ENCODE measurements around the gene ZNF546. TPM values are rescaled to one million over a fixed set of nuclear protein-coding genes. Genes with fewer than 3 reads are reported as not detected.
"Not testable (repeated sequence)": the region's sequence is repeated elsewhere in the genome, so short reads cannot be mapped to it uniquely, and the experiment has no call there.

The ZNF546 gene
- total and polyA plus RNA-seq, 2 donors (not counting 1 experiment from before 2014, with no cell fraction given): 1.8 to 15.7 TPM

GRCh38 chr19:40035996-40036395 is 39.1 kb downstream of the ZNF546 start:
- Mint-ChIP-seq H3K27ac (no peak overlapping the region), H3K4me3 (no peak overlapping the region), H3K4me1 (no peaks in the 10 kb centered on the region), H3K9me3 (ENCODE audit: insufficient read depth) (peaks cover 27% of the 10 kb centered on the region), H3K27me3 (no peaks in the 10 kb centered on the region)
- Histone ChIP-seq H3K79me2 (ENCODE audit: control insufficient read depth, insufficient read depth, low read length) (no peaks in the 10 kb centered on the region), H3K27me3 (replicated peaks in 1 of 4; ENCODE audit: control extremely low read depth in 1 of 4, control insufficient read depth in 3 of 4, insufficient read depth in 4 of 4, low read length in 3 of 4) (no peaks in the 10 kb centered on the region), H3K36me3 (replicated peaks in 1 of 2; ENCODE audit: control extremely low read depth in 1 of 2, control insufficient read depth in 1 of 2, extremely low read depth in 1 of 2, insufficient read depth in 2 of 2, low read length in 1 of 2) (peaks cover 0 to 3% of the 10 kb centered on the region in 2 experiments), H4K20me1 (ENCODE audit: control insufficient read depth, insufficient read depth, low read length, poor library complexity, severe bottlenecking) (no peaks in the 10 kb centered on the region), H3K4me2 (replicated peaks; ENCODE audit: low read depth, low read length, poor library complexity, severe bottlenecking) (no peak overlapping the region), H3K4me3 (ENCODE audit: control extremely low read depth in 1 of 5, extremely low read depth in 1 of 5, insufficient read depth in 1 of 5, low read depth in 2 of 5, low read length in 4 of 5) (no peak overlapping the region), H2AFZ (ENCODE audit: insufficient read depth, low read depth, low read length, poor library complexity, severe bottlenecking) (no peak overlapping the region), H3K4me1 (ENCODE audit: control insufficient read depth in 2 of 2, insufficient read depth in 2 of 2, low read length in 2 of 2) (no peaks in the 10 kb centered on the region), H3K9ac (ENCODE audit: low read length) (no peak overlapping the region), H3K9me3 (ENCODE audit: control extremely low read depth in 1 of 3, control insufficient read depth in 2 of 3, insufficient read depth in 1 of 3, low read length in 2 of 3) (peaks cover 20 to 61% (median 27%) of the 10 kb centered on the region in 3 donors), H3K27ac (ENCODE audit: low read length in 2 of 2) (no peak overlapping the region)
- WGBS (ENCODE audit: insufficient coverage): no CpG with 5 or more reads among the region's 4 CpGs
- TF ChIP-seq EZH2 (IDR thresholded peaks at IDR 0.05; ENCODE audit: borderline replicate concordance, insufficient read depth, low read depth, low read length, poor library complexity, severe bottlenecking): no peak
- no peak for TF ChIP-seq CTCF (IDR thresholded peaks at IDR 0.05)
- POLR2A ChIA-PET: no interaction called here
- intact Hi-C loops (cut with micrococcal nuclease): no loop called here
- CTCF ChIA-PET: no interaction called here
- DNase-seq (no peak), ATAC-seq (ENCODE audit: low read depth) (no peak)

GRCh38 chr19:40038047-40038446 is 41.2 kb downstream of the ZNF546 start:
- H3K27me3 Mint-ChIP-seq; H3K9ac ChIP-seq (ENCODE audit: low read length); intact Hi-C loops (cut with micrococcal nuclease); ATAC-seq (ENCODE audit: low read depth); POLR2A ChIA-PET; H2AFZ ChIP-seq (ENCODE audit: insufficient read depth, low read depth, low read length, poor library complexity, severe bottlenecking); H3K4me3 Mint-ChIP-seq; H4K20me1 ChIP-seq (ENCODE audit: control insufficient read depth, insufficient read depth, low read length, poor library complexity, severe bottlenecking); H3K27ac Mint-ChIP-seq; H3K4me1 ChIP-seq (ENCODE audit: control insufficient read depth in 2 of 2, insufficient read depth in 2 of 2, low read length in 2 of 2); H3K27ac ChIP-seq (ENCODE audit: low read length in 2 of 2); H3K4me1 Mint-ChIP-seq; H3K79me2 ChIP-seq (ENCODE audit: control insufficient read depth, insufficient read depth, low read length); H3K4me2 ChIP-seq (replicated peaks; ENCODE audit: low read depth, low read length, poor library complexity, severe bottlenecking); H3K4me3 ChIP-seq (ENCODE audit: control extremely low read depth in 1 of 5, extremely low read depth in 1 of 5, insufficient read depth in 1 of 5, low read depth in 2 of 5, low read length in 4 of 5); H3K27me3 ChIP-seq (replicated peaks in 1 of 4; ENCODE audit: control extremely low read depth in 1 of 4, control insufficient read depth in 3 of 4, insufficient read depth in 4 of 4, low read length in 3 of 4); DNase-seq; H3K36me3 ChIP-seq (replicated peaks in 1 of 2; ENCODE audit: control extremely low read depth in 1 of 2, control insufficient read depth in 1 of 2, extremely low read depth in 1 of 2, insufficient read depth in 2 of 2, low read length in 1 of 2); CTCF ChIA-PET: not testable (repeated sequence)
- H3K9me3 Mint-ChIP-seq (ENCODE audit: insufficient read depth): peaks cover 21% of the 10 kb centered on the region
- whole genome bisulfite sequencing (ENCODE audit: insufficient coverage): no CpG with 5 or more reads among the region's 3 CpGs
- peaks cover 10 to 46% (median 20%) of the 10 kb centered on the region in 3 donors for H3K9me3 ChIP-seq (ENCODE audit: control extremely low read depth in 1 of 3, control insufficient read depth in 2 of 3, insufficient read depth in 1 of 3, low read length in 2 of 3)

GRCh38 chr19:40041718-40042117 is 44.9 kb downstream of the ZNF546 start:
- H3K4me1 ChIP-seq (ENCODE audit: control insufficient read depth in 2 of 2, insufficient read depth in 2 of 2, low read length in 2 of 2); ATAC-seq (ENCODE audit: low read depth); H3K27me3 Mint-ChIP-seq; H3K27ac Mint-ChIP-seq; H3K4me3 Mint-ChIP-seq; CTCF ChIA-PET; H3K4me3 ChIP-seq (ENCODE audit: control extremely low read depth in 1 of 5, extremely low read depth in 1 of 5, insufficient read depth in 1 of 5, low read depth in 2 of 5, low read length in 4 of 5); H3K27ac ChIP-seq (ENCODE audit: low read length in 2 of 2); intact Hi-C loops (cut with micrococcal nuclease); H3K4me2 ChIP-seq (replicated peaks; ENCODE audit: low read depth, low read length, poor library complexity, severe bottlenecking); POLR2A ChIA-PET; H2AFZ ChIP-seq (ENCODE audit: insufficient read depth, low read depth, low read length, poor library complexity, severe bottlenecking); H3K4me1 Mint-ChIP-seq; H3K27me3 ChIP-seq (replicated peaks in 1 of 4; ENCODE audit: control extremely low read depth in 1 of 4, control insufficient read depth in 3 of 4, insufficient read depth in 4 of 4, low read length in 3 of 4); H3K9ac ChIP-seq (ENCODE audit: low read length); H4K20me1 ChIP-seq (ENCODE audit: control insufficient read depth, insufficient read depth, low read length, poor library complexity, severe bottlenecking); H3K79me2 ChIP-seq (ENCODE audit: control insufficient read depth, insufficient read depth, low read length); DNase-seq; H3K9me3 Mint-ChIP-seq (ENCODE audit: insufficient read depth): not testable (repeated sequence)
- WGBS (ENCODE audit: insufficient coverage): no CpG with 5 or more reads among the region's 1 CpG
- Histone ChIP-seq H3K36me3 (replicated peaks in 1 of 2; ENCODE audit: control extremely low read depth in 1 of 2, control insufficient read depth in 1 of 2, extremely low read depth in 1 of 2, insufficient read depth in 2 of 2, low read length in 1 of 2) (peaks cover 7 to 33% of the 10 kb centered on the region in 2 experiments), H3K9me3 (ENCODE audit: control extremely low read depth in 1 of 3, control insufficient read depth in 2 of 3, insufficient read depth in 1 of 3, low read length in 2 of 3) (peaks cover 4 to 23% (median 18%) of the 10 kb centered on the region in 3 donors)
